ENCODE measurements around the gene CTXND2. TPM values are rescaled to one million over a fixed set of nuclear protein-coding genes. Genes with fewer than 3 reads are reported as not detected.

The CTXND2 gene
- total and polyA plus RNA-seq, 5 donors: not detected

- Histone ChIP-seq H3K4me1 (ENCODE audit: control insufficient read depth, insufficient read depth, low read length) (no peaks in the 10 kb centered on the region), H3K9me3 (ENCODE audit: control insufficient read depth, low read length) (no peaks in the 10 kb centered on the region), H3K4me3 (ENCODE audit: low read length) (no peak overlapping the region), H3K27ac (ENCODE audit: low read length) (no peak overlapping the region), H3K27me3 (ENCODE audit: control insufficient read depth, insufficient read depth) (no peaks in the 10 kb centered on the region)
- WGBS: 96% methylated on average over 7 of the region's 7 CpGs
- ATAC-seq (no peak), DNase-seq (no peak)
- intact Hi-C loops (cut with DNase I): no loop called here
These were observed 73.7 kb downstream of the CTXND2 start for GRCh38 chr1:150960646-150961045.

GRCh38 chr1:150961756-150962155, 74.8 kb downstream of the CTXND2 start:
- no peaks in the 10 kb centered on the region for H3K27me3 ChIP-seq (ENCODE audit: control insufficient read depth, insufficient read depth)
- H3K27ac ChIP-seq (ENCODE audit: low read length): no peak overlapping the region
- H3K4me3 ChIP-seq (ENCODE audit: low read length): no peak overlapping the region
- DNase-seq (no peak), ATAC-seq (no peak)
- no peaks in the 10 kb centered on the region for H3K9me3 ChIP-seq (ENCODE audit: control insufficient read depth, low read length)
- intact Hi-C loops (cut with DNase I): no loop called here
- H3K4me1 ChIP-seq (ENCODE audit: control insufficient read depth, insufficient read depth, low read length): no peaks in the 10 kb centered on the region
- 66% methylated on average over 4 of the region's 4 CpGs for WGBS

Other genes starting within 250 kb of the CTXND2 start
- gene GOLPH3L, start 190.0 kb upstream of the CTXND2 start, total RNA-seq: 10 to 100 TPM; 14.8 to 21.7 (median 19.1) TPM
- gene GOLPH3L, start 190.0 kb upstream of the CTXND2 start, polyA plus RNA-seq: 11.4 TPM
- under 1 TPM; 0.26 to 0.64 (median 0.54) TPM for gene HORMAD1, start 166.2 kb upstream of the CTXND2 start, total RNA-seq
- not detected for gene HORMAD1, start 166.2 kb upstream of the CTXND2 start, polyA plus RNA-seq
- gene CTSS, start 121.4 kb upstream of the CTXND2 start, total RNA-seq: 10 to 100 TPM; 34.8 to 64.7 (median 52.5) TPM
- 8.7 TPM for gene CTSS, start 121.4 kb upstream of the CTXND2 start, polyA plus RNA-seq
- gene CTSK, start 78.9 kb upstream of the CTXND2 start, total RNA-seq: 10 to 100 TPM; 13.6 to 22.2 (median 16.1) TPM
- 13.5 TPM for gene CTSK, start 78.9 kb upstream of the CTXND2 start, polyA plus RNA-seq
- 10 to 100 TPM; 35.6 to 38.9 (median 37.6) TPM for gene ARNT, start 10.5 kb upstream of the CTXND2 start, total RNA-seq
- gene ARNT, start 10.5 kb upstream of the CTXND2 start, polyA plus RNA-seq: 15.0 TPM
- gene SETDB1, start 39.2 kb downstream of the CTXND2 start, total RNA-seq: 10 to 100 TPM; 17.4 to 23.8 (median 20.3) TPM
- gene SETDB1, start 39.2 kb downstream of the CTXND2 start, polyA plus RNA-seq: 12.5 TPM
- gene CERS2, start 87.7 kb downstream of the CTXND2 start, total RNA-seq: 100 to 1,000 TPM in 1 of 4 donors, 10 to 100 TPM in 3; 89.3 to 110 (median 93.5) TPM
- gene CERS2, start 87.7 kb downstream of the CTXND2 start, polyA plus RNA-seq: 77.3 TPM
- gene ANXA9, start 95.2 kb downstream of the CTXND2 start, total RNA-seq: under 1 TPM in 1 of 4 donors, not detected in 3; 0.21 TPM
- 0.23 TPM for gene ANXA9, start 95.2 kb downstream of the CTXND2 start, polyA plus RNA-seq
- 10 to 100 TPM; 46.7 to 86.4 (median 52.1) TPM for gene MINDY1, start 119.8 kb downstream of the CTXND2 start, total RNA-seq
- 34.9 TPM for gene MINDY1, start 119.8 kb downstream of the CTXND2 start, polyA plus RNA-seq
- 10 to 100 TPM; 45.8 to 66.0 (median 49.8) TPM for gene PRUNE1, start 121.3 kb downstream of the CTXND2 start, total RNA-seq
- gene PRUNE1, start 121.3 kb downstream of the CTXND2 start, polyA plus RNA-seq: 39.3 TPM
- under 1 TPM; 0.23 to 0.71 (median 0.50) TPM for gene BNIPL, start 149.4 kb downstream of the CTXND2 start, total RNA-seq
- 0.41 TPM for gene BNIPL, start 149.4 kb downstream of the CTXND2 start, polyA plus RNA-seq
- 10 to 100 TPM in 1 of 4 donors, 1 to 10 TPM in 3; 5.8 to 12.4 (median 7.4) TPM for gene C1orf56, start 160.6 kb downstream of the CTXND2 start, total RNA-seq
- gene C1orf56, start 160.6 kb downstream of the CTXND2 start, polyA plus RNA-seq: 9.5 TPM
- gene CDC42SE1, start 172.5 kb downstream of the CTXND2 start, total RNA-seq: 10 to 100 TPM; 34.7 to 53.6 (median 36.6) TPM
- gene CDC42SE1, start 172.5 kb downstream of the CTXND2 start, polyA plus RNA-seq: 27.9 TPM
- gene MLLT11, start 173.3 kb downstream of the CTXND2 start, total RNA-seq: 1 to 10 TPM; 1.7 to 9.7 (median 8.7) TPM
- gene MLLT11, start 173.3 kb downstream of the CTXND2 start, polyA plus RNA-seq: 10.1 TPM
- 10 to 100 TPM; 15.6 to 20.3 (median 18.4) TPM for gene GABPB2, start 183.6 kb downstream of the CTXND2 start, total RNA-seq
- gene GABPB2, start 183.6 kb downstream of the CTXND2 start, polyA plus RNA-seq: 9.8 TPM